GM19397 (cell line): ENCODE data around the gene PRKN.
"Not testable (repeated sequence)": the region's sequence is repeated elsewhere in the genome, so short reads cannot be mapped to it uniquely, and the experiment has no call there.

Experiments
- ATAC-seq: cut with Tn5 transposase; IDR thresholded peaks from one replicate; pipeline ENCODE4 v1.9.1; 2021; ENCODE audit warnings: mild to moderate bottlenecking, moderate library complexity; ENCODE audit not compliant: unreplicated experiment

PRKN gene

DNA sequence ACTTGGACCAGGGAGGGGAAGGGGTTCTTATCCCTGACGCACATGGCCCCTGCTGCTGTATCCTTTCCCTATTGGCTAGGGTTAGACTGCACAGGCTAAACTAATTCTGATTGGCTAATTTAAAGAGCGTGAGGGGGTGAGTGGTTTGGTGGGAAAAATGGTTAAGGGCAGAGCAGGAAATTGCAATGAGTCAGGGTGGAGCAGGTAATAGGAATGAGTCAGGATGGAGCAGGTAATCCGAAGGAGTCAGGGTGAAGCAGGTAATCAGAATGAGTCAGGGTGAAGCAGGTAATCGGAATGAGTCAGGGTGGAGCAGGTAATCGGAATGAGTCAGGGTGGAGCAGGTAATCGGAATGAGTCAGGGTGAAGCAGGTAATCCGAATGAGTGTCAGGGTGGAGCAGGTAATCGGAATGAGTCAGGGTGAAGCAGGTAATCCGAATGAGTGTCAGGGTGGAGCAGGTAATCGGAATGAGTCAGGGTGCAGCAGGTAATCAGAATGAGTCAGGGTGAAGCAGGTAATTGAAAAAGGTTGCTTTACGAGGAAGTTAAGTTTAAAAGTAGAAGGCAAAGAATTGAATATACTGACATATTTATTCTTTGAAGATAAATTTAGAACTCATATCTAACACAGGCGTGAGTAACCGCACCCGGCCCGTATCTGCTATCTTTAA is 1412.2 kb downstream of the PRKN start:
- not testable (repeated sequence) for ATAC-seq

DNA sequence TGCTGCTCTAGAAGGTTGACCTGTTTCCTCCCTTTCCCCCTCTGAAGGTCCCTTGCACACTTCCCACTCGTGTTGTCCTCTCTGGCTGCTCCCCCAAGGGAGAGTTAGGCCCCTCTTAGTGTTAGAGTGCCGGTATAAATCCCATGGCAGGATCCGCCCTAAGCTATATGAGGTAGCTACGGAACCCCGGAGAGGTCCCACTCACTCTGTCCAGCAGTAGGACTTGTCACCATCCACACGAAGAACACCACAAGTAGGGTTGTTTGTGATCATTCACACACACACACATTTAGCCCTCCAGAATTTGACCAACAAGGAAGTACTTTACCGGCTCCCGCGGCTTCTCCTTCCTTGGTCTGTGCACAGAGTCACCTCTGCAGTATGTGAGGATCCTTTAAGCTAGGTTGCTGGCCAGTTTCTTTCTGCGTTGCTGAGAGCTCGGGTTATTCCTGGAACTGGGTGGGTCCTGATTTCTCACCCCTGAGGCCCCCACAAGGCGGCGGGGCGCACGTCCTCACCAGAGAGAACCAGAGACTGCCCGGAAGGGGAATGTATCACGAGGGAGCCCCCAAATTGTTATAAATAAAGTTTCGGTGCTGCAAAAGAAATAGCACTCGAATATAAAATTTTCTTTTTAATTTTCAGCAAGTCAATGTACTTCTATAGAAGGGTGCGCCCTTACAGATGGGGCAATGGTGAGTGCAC is 1412.9 kb downstream of the PRKN start:
- ATAC-seq = not testable (repeated sequence)

- ATAC-seq = no peak
These were observed 1413.5 kb downstream of the PRKN start for GRCh38 chr6:161313940-161314509.

DNA sequence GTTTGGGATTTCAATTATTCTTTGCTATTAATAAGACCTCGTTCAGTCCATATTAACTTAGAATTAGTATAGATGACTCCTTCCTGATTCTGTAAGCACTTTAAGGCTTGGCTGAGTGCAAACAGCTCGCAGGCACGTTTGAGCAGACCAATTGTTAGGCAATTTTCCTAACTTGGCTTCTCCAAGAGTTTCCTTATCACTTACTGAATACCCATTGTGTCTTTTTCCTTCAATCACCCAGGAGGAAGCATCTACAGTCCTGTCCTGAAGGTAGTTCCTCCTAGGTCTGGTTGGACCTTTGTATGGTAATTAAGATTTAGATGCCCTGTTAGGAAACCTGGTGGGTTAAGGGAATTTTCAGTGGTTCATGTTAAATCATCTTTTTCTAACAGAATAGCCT is 1414.1 kb downstream of the PRKN start:
- ATAC-seq = not testable (repeated sequence)

DNA sequence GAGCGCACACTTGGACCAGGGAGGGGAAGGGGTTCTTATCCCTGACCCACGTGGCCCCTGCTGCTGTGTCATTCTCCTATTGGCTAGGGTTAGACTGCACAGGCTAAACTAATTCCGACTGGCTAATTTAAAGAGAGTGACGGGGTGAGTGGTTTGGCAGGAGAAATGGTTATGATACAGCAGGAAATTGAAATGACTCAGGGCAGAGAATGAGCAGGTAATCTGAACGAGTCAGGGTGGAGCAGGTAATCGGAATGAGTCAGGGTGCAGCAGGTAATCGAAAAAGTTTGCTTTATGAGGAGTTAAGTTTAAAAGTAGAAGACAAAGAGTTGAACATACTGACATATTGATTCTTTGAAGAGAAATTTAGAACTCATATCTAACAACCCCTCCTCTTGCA is 1417.8 kb downstream of the PRKN start:
- not testable (repeated sequence) for ATAC-seq

DNA sequence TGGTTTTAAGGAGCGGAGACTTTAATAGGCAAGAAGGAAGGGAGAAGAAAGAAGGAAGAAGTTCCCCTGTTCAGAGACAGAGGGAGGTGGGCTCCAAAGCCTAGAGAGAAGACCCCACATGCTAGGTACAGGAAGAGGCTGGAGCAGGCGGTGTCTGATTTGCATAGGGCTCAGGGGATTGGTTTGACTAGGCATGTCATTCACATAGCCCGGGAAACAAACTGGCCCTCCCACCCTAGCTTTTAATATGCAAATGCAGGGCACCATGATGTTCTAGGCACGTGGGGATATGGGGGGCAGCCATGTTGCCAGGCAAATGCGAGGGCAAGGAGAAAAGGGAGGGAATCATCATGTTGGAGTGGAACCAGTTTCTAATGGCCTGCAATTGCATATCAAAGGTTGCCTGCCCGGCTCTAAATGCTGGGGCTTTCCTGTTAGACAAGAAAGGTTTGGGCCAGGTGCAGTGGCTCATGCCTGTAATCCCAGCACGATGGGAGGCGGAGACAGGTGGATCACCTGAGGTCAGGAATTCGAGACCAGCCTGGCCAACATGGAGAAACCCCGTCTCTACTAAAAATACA is 1419.4 kb downstream of the PRKN start:
- ATAC-seq = no peak

- ATAC-seq = no peak
These were observed 1421.7 kb downstream of the PRKN start for GRCh38 chr6:161305860-161306259.

DNA sequence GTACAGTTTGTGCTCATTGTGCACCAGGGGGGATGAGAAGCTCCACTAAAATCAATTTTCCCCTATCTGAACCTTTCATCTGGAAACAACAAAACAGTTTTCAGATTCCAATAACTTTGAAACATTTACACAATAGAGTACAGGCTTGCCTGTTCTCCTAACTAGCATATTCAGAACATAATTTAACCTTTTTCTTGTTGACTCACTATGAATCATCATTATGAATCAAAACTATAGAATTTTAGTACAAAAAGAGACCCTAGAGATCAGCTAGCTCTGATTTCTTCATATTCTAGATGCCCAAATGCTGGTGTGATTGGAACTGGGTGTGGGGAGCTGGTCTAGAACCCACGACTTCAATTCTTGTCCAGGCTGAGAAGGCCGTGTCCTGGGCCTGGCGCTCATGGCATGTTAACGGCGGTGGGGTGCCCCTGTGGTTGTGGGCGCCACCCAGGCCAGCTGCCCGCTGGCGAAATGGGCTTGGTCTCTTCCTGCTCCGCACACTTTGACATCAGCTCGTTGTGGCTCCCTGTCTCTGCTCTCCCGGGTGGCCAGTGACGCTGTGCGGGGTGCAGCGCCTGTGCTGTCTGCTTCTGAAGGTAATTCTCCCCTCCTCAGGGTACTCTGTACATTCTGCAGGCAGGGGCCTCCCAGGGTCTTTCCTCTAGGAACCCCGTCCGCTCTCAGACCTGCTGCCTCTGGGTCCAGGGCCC is 1423.8 kb downstream of the PRKN start:
- no peak for ATAC-seq

GRCh38 chr6:161302949-161303348 is 1424.6 kb downstream of the PRKN start:
- ATAC-seq = no peak

DNA sequence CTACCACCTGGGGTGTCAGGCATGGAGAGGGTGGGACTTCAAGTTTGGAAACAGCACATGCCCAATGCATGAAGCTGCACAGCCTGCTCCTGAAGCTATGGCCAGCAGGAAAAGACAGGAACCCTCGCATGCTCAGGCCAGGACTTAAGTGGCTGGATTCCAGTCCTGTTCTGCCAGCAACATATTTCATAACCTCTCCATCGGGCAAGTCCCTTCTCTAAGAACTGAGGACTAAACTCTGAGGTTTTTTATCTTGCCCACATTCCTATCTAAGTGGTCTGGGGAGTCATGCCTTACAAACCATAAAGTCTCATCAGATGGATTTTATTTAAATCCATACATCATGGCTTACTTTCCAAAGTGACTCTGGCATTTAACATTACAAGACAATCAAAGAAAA is 1426.2 kb downstream of the PRKN start:
- ATAC-seq = no peak

- ATAC-seq = no peak
These were observed 1426.7 kb downstream of the PRKN start for GRCh38 chr6:161300823-161301222.

- ATAC-seq = no peak
These were observed 1427.8 kb downstream of the PRKN start for GRCh38 chr6:161299726-161300125.
